LoVo (cell line): ENCODE measurements around the gene KCND1.

Experiments used
- DNase-seq: peaks from one replicate; pipeline ENCODE4 v3.0.0-alpha.2; 2016; ENCODE audit warnings: low spot score

The KCND1 gene

DNA sequence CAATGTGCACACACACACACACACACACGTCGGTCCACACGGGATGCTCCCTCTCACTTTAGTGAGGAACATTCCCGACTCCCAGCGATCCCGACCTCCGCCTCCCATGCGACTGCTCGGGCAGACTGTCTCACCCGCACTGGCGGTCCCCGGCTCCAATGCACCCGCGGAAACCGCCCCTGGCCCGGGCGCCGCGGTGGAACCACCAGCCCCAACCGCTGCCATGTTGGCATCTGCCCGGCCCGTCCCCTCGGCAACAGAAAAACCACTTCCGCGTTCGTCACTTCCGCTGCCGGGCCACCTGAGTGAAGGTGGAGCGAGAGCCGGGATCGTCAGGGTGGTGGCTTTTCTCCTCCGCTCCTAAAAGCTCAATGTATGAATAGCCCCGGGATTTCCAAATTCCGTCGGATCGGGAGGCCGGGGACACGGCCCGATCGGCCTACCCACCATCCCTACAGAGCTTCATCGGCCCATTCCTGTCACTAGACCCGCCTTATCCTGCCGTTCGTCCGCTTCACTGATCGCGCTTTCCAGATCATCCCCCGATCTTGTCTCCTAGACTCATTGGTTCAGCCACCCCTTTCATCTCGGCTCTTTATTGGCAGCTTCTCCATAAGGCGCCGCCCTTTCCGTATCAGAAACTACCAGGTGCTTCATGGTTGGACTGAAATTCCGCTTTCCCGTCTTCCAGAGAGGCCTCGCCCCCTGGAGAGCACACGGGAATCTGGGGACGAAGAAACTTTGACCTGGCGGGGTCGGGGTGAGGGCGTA, 60.0 kb downstream of the KCND1 start, which contains the start of gene SLC35A2:
Gene SLC35A2 (minus strand): TSS at position 235 of the 771 bp plus-strand sequence. CDS start 10 bp downstream, at position 225.
- peak; percentile 77 for DNase-seq
